ENCODE measurements around the gene RADIL. TPM values are rescaled to one million over a fixed set of nuclear protein-coding genes. Genes with fewer than 3 reads are reported as not detected.

RADIL gene
- total and polyA plus RNA-seq, 11 donors, result 1.1 to 9.0 (median 3.4) TPM

DNA sequence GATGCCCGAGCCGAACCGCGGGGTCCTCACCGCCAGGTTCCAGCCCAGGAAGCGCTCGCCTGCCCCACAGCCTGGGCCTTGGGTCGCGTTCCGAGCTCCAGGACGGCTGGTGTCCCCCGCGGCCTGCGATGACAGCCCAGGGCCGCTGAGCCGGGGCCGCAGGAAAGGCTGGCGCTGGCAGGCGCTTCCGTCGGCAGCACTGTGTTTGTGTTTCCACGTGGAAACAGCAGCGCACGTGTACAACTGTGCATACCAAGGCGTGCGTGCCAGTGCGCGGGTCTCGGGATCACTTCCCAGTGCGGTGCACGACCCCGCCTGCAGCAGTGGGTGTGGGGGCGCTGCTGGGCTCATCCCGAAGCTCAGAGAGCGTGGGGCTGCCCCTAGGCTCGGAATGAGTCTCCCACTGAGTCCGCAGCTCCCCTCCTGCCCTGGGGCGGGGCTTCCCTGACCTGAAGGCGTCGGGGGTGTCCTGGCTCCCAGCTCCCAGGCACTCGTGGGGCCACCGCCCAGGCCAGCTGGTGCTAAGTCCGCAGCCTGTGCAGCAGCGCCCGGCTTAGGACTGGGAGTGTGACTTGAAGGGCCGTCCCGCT lies 90.9 kb downstream of the RADIL start:
- ATAC-seq, result peak in 3 of 4 donors; percentile 28 to 31 (median 29)
- TF ChIP-seq POLR2A (IDR thresholded peaks at IDR 0.05) (no peak), CTCF (IDR thresholded peaks at IDR 0.05) (peak in 1 of 12 donors; percentile 4)
- Histone ChIP-seq H3K27me3 (no peaks in the 10 kb centered on the region), H3K9me3 (no peaks in the 10 kb centered on the region), H3K4me3 (peak overlapping the region in 11 of 12 donors; percentile 11 to 62 (median 51)), H3K4me1 (peaks cover 0 to 12% (median 5%) of the 10 kb centered on the region in 12 donors), H3K36me3 (peaks cover 0 to 44% (median 33%) of the 10 kb centered on the region in 9 donors), H3K27ac (peak overlapping the region in 6 of 12 donors; percentile 25 to 76 (median 47))
- DNase-seq, result no peak
- WGBS, 4 donors, result 32 to 95% (median 43%) methylated on average over 7 to 47 of the region's 47 CpGs
- intact Hi-C loops (cut with DNase I), result loop anchor here in 4 of 10 donors (2.0 to 10.0 kb wide), 4 partner anchors 90 to 296 kb away; partner anchors contain the start of gene RADIL (in 2 of the 4)

GRCh38 chr7:4791738-4792536 lies 91.6 kb downstream of the RADIL start:
- Histone ChIP-seq H3K9me3 (no peaks in the 10 kb centered on the region), H3K4me3 (peak overlapping the region in 11 of 12 donors; percentile 11 to 62 (median 51)), H3K4me1 (peaks cover 0 to 10% (median 5%) of the 10 kb centered on the region in 12 donors), H3K27ac (peak overlapping the region in 6 of 12 donors; percentile 25 to 76 (median 47)), H3K27me3 (no peaks in the 10 kb centered on the region), H3K36me3 (peaks cover 0 to 51% (median 40%) of the 10 kb centered on the region in 9 donors)
- WGBS, 4 donors, result 49 to 88% (median 56%) methylated on average over 18 to 50 of the region's 50 CpGs
- TF ChIP-seq POLR2A (IDR thresholded peaks at IDR 0.05) (no peak), CTCF (IDR thresholded peaks at IDR 0.05) (peak; percentile 63 to 96 (median 82))
- peak; percentile 29 to 74 (median 66) for ATAC-seq
- intact Hi-C loops (cut with DNase I), result loop anchor here in 4 of 10 donors (2.0 to 10.0 kb wide), 4 partner anchors 91 to 297 kb away; partner anchors contain the start of gene RADIL (in 2 of the 4)
- DNase-seq, result peak; percentile 62 to 85 (median 83)

DNA sequence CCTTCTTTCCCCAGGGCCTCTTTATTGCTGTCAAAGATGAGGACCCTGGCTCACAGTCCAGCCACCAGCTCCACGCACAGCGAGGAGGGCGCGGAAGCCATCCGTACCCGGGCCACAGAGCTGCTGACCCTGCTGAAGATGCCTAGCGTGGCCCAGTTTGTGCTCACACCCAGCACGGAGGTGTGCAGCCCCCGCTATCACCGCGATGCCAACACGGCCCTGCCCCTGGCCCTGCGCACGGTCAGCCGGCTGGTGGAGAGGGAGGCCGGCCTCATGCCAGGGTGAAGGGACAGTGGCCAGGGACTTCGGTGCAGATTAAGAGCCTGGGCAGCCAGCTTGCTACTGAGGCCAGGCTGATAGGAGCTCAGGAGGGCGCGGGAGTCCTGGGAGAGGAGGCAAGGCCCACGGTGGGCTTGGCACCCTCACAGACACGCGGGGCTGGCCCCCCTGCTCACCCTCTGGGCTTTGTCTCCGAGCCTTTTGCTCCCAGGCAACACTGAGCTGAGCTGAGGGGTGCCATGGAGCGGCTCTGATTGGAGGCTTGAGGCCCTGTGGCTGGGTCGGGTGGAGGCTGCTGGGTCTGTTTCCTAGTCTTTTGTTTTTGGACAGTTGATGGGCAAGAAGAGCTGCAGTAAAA lies 92.3 kb downstream of the RADIL start:
- H3K36me3 ChIP-seq, result peaks cover 0 to 58% (median 47%) of the 10 kb centered on the region in 9 donors
- TF ChIP-seq POLR2A (IDR thresholded peaks at IDR 0.05), result no peak
- TF ChIP-seq CTCF (IDR thresholded peaks at IDR 0.05), result no peak
- 90 to 94% (median 93%) methylated on average over 22 to 25 of the region's 25 CpGs for WGBS, 4 donors
- no peaks in the 10 kb centered on the region for H3K27me3 ChIP-seq
- intact Hi-C loops (cut with DNase I), result loop anchor here in 2 of 10 donors (10.0 kb wide), 2 partner anchors 94 to 294 kb away; partner anchors contain the start of gene RADIL (in 1 of the 2)
- ATAC-seq (no peak), DNase-seq (peak in 2 of 5 donors; percentile 12 to 54)
- H3K4me1 ChIP-seq, result peaks cover 0 to 10% (median 5%) of the 10 kb centered on the region in 12 donors
- no peak overlapping the region for H3K4me3 ChIP-seq
- no peak overlapping the region for H3K27ac ChIP-seq
- no peaks in the 10 kb centered on the region for H3K9me3 ChIP-seq

Measured in heart left ventricle (tissue), 16 donors.